ENCODE measurements around the gene SERPINC1. TPM values are rescaled to one million over a fixed set of nuclear protein-coding genes. Genes with fewer than 3 reads are reported as not detected.

SERPINC1 gene
- total and polyA plus RNA-seq, 9 donors: 0.37 to 1.6 (median 0.76) TPM; not detected in 5

- H3K9me3 ChIP-seq: no peaks in the 10 kb centered on the region
- DNase-seq: no peak
- H3K36me3 ChIP-seq: no peaks in the 10 kb centered on the region
- no peak overlapping the region for H3K4me3 ChIP-seq
- TF ChIP-seq EP300 (IDR thresholded peaks at IDR 0.05): no peak
- no peak for TF ChIP-seq POLR2A (IDR thresholded peaks at IDR 0.05)
- TF ChIP-seq CTCF (IDR thresholded peaks at IDR 0.05): no peak
- H3K27ac ChIP-seq: no peak overlapping the region
- intact Hi-C loops (cut with DNase I): no loop called here
- H3K4me1 ChIP-seq (ENCODE audit: insufficient read depth): peaks cover 3% of the 10 kb centered on the region
- H3K27me3 ChIP-seq: no peaks in the 10 kb centered on the region
- 34 to 72% (median 34%) methylated on average over 8 of the region's 8 CpGs for WGBS, 3 donors
These were observed 8.4 kb upstream of the SERPINC1 start for GRCh38 chr1:173925306-173926242.

- intact Hi-C loops (cut with DNase I): no loop called here
- Histone ChIP-seq H3K4me3 (no peak overlapping the region), H3K27ac (no peak overlapping the region), H3K27me3 (no peaks in the 10 kb centered on the region), H3K4me1 (ENCODE audit: insufficient read depth) (peaks cover under 1% of the 10 kb centered on the region), H3K36me3 (no peaks in the 10 kb centered on the region), H3K9me3 (no peaks in the 10 kb centered on the region)
- 82 to 91% (median 88%) methylated on average over 5 of the region's 5 CpGs for WGBS, 3 donors
- DNase-seq: no peak
- TF ChIP-seq EP300 (IDR thresholded peaks at IDR 0.05) (no peak), POLR2A (IDR thresholded peaks at IDR 0.05) (no peak), CTCF (IDR thresholded peaks at IDR 0.05) (no peak)
These were observed 3.7 kb upstream of the SERPINC1 start for GRCh38 chr1:173920861-173921260.

GRCh38 chr1:173917635-173918493 is 737 bp upstream of the SERPINC1 start:
- intact Hi-C loops (cut with DNase I): no loop called here
- no peak for DNase-seq

More at GRCh38 chr1:173917635-173918493, 737 bp upstream of the SERPINC1 start:
- H3K4me3 ChIP-seq: no peak overlapping the region
- H3K36me3 ChIP-seq: no peaks in the 10 kb centered on the region
- no peaks in the 10 kb centered on the region for H3K27me3 ChIP-seq
- TF ChIP-seq CTCF (IDR thresholded peaks at IDR 0.05): no peak
- no peak for TF ChIP-seq POLR2A (IDR thresholded peaks at IDR 0.05)
- no peak for TF ChIP-seq EP300 (IDR thresholded peaks at IDR 0.05)
- H3K27ac ChIP-seq: no peak overlapping the region
- H3K9me3 ChIP-seq: no peaks in the 10 kb centered on the region
- WGBS, 3 donors: 86 to 90% (median 87%) methylated on average over 12 of the region's 12 CpGs
- H3K4me1 ChIP-seq (ENCODE audit: insufficient read depth): no peaks in the 10 kb centered on the region

All from ovary (tissue), 9 donors.